ENCODE measurements around the gene ETV1. TPM values are rescaled to one million over a fixed set of nuclear protein-coding genes. Genes with fewer than 3 reads are reported as not detected.

Gene ETV1
- total RNA-seq, 1 donor from 2014 or later = not detected

DNA sequence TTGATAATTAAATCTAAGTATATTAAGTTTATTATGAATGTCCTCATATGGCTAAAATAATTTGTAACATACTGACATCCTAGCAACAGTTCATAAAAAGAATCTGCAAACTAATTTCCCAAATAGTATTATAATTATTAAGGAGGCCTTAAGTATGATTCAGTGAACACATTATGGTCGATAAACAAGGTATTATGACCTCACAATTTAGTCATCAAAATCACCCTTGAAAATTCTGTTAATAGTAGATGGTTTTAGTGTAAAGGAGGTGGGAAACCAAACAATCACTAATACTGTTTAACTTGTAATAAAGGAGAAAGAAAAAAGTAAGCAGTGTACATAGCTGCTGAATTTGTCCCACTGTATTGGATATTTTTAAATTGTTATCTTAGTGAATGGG is 2.1 kb downstream of the ETV1 start:
- intact Hi-C loops (cut with micrococcal nuclease) = no loop called here

DNA sequence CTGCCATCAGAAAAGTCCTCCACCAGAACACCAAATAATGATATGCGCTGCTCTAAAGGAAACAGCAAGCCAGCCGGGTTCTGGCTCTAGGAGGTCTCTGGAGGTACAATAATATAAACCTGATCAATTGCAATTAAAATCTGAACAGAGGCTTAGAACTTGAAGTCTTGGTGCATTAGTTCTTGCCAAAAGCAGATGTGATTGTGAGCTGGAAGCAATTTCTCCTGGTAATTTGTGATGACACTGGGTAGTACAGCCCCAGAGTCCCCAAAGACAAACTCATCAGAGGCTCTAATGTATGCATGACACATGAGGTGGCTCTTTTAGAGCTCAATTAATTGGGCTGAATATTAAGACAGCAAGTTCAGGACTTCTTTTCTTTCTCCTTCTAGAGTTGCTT is 3.3 kb downstream of the ETV1 start:
- intact Hi-C loops (cut with micrococcal nuclease) = no loop called here

DNA sequence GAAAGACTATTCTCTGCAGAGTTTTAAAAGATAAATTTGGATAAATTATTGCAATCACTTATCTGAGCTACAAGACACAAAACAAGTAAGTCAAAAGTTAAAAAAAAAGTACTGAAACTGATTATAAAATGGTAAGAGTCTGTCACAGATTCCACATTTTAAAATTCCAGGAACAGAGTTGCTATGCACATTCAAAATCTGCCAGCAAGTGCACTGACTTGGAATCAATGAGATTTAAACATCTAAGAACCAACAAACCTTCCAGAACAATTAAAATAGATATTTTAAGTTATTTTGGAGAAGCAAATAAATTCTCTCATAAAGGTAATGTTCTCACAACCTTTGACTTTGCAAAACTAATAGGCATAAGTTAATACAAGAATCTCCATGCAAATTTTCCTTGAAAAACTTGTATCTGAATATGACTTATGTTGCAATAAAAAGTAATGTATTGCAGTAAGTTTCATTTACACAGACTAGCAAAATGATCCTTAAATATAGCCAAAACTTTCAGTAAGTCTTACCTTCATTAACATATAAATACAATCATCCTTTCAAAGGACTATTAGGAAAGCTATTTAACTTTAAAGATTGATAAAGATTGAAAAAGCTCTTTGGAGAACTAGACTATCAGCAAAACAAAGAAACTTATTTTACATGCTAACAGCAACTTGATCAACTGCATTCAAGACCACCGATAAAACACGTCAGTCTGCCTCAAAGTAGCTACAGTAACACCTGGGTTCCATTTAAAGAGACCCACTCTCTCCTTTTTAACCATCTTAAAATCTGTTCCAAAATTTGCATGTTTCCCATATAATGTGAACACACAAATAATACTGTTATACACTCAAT is 4.4 kb downstream of the ETV1 start:
- intact Hi-C loops (cut with micrococcal nuclease) = no loop called here

DNA sequence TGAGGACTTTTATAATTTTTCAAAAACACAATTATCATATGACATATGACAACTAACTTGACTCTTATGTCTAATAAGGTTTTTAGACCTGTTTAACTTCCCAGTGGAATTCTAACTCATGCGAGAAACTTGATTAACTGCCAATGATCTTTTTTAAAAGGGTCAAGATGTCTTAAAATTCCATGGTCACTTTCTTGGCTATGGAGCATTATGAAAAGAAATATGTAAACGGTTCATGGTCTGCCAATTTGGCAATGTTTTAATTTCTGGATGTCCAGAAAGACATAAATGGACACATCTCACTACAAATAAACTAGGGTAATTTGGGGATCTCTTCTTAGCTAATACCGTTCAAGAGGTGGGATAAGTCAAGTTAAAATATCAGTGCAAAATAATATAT is 5.4 kb downstream of the ETV1 start:
- intact Hi-C loops (cut with micrococcal nuclease) = no loop called here

DNA sequence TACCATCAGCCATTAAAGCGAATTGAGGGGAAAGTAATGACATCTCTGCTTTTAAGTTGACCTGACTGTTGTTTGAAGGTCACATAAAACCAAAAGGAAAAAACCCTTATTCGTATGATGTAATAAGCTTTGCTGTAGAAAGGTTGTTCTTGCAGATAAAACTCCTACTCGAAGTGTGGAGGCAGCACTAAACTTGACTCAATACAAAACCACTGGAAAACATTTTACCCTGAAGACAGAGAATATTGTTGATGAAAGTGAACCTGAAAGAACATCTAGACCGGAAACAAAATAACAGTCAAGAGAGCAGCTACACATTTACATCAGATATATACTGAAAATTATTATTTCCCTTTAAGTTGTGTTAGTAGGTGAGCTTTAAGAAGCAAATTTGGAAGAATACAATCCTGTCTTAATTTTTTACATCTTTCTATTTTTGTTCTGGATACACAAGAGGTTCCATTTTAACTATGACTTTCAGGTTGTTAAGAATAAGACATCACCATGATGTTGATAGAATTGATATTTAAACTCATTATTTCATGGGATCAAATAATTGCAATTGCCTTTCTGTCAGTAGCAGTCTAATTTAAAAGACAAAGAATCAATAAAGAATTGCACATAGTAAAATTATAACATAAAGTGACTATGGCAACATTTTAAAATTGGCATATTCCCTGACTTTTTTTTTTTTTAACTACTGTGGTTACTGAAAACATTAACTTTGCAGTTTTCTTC is 6.4 kb downstream of the ETV1 start:
- intact Hi-C loops (cut with micrococcal nuclease) = no loop called here

DNA sequence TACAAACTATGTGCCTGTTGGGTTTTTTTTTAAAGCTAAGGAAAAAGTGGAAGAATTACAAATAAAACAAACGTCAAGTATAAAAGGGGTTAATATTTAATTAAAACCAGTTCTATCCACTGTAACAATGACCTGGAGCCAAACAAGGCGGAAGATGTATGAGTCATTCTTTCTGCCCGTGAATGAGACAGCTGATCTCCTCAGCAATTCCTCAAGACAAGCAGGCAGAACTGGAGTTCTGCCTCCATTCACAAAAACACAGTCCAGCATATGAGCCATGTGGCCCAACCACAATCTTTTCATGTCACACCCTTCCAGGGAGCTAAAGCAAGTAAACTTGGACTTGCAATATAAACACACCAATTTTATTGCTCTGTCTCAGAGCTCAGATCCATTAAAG is 8.4 kb downstream of the ETV1 start:
- intact Hi-C loops (cut with micrococcal nuclease) = no loop called here

DNA sequence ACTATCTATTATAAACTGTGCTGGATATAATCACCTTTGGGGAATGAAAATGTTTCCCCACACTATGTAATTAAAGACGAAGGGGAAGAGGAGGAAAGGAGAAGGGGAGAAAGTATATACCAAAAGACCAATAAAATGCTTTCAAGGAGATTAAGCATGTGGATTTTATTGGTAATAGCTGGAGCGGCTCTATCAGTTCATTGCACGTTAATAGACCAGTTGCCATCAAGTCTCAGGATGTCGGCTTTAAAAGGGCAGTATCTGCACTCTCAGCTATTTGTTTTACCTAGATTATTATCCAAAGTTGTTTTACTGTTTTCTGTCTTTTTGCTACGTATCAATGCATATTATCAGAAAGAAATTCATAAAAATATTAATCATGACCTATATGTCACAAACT is 9.0 kb downstream of the ETV1 start:
- intact Hi-C loops (cut with micrococcal nuclease) = no loop called here

DNA sequence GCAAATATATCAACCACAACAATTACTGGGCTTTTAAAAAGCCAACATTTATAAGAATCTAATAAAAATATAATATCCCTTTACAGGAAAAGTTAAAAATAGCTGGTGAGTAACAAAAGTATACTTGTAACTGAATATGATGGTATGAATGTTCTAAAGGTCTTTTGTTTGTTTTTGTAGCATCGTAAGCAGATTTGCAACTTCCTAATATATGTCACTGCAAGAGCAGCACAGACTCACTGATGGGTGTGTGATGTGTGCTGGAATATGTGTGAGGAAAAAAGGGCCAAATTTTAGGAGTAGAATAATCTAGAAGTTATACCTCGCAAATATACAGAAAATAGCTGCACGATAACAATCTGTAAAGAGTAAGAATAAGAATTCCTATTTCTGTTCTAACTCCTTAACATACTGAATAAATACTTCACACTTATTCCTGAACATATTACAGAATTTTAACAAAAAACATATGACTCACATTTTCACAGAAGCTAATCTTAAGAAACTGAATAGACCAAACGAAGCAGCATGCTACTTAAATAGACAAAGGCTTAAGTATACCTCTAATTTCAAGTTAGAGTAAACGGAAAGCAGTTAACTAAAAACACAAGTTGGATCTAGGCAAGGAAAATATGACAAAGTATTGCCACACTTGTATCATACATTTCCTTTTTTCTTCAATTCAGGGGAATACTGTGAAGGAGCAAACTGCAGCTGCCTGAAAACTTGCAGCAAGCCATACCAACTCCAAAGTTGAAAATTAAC is 9.6 kb downstream of the ETV1 start:
- intact Hi-C loops (cut with micrococcal nuclease) = no loop called here

DNA sequence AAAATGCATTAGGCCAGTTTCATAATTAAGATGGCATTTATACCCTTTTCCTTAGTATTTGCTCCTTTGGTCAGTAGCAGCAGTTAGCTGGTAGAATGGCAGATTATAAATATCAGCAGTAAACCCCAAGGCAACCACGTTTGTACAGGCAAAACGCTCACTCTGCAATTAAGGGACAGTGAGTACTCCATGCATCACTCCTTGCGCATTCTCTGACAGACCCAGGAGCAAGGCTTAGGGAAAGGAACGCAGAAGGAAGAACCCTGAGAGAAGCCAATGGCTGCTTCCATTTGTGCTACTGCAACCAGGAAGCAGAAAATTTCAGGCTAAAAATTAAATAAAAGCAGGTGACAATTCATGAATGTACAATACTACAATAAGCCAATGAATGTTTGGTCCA is 12.9 kb downstream of the ETV1 start:
- intact Hi-C loops (cut with micrococcal nuclease) = no loop called here

DNA sequence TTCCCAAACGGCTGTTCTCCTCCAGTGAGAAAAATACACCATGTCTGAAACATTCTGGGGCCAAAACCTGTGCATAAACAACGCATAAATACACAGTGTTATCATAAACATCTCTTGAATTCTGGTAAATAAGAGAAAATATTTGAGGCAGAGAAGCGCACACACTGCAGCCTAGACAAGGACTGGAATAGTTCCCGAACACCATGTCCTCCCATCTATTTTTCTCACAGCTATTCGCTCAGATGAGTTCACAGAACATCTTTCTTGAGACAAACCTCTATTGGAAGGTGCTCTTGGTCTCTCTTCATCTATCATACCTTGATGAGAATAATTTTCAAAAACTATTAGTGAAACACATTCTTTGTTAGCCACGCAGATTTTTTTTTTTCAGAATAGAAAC is 24.4 kb downstream of the ETV1 start:
- intact Hi-C loops (cut with micrococcal nuclease) = no loop called here

DNA sequence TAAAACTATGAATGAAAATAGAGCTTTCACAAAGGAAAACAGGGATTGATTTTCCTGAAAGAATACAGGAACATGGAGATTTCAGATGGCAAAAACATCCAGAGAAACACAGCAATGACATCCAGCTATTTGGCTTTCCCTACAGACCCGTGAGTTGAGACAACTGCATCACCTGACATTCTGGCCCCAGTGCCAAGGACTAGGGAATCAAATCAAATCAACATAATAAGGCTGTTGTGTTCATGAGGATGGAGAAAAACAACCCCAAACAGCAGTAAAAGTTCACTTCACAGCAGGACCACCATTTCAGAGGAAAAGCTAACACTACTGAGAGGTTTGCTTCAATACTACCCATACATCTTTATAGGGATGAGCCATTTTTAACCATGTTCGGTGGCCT is 25.5 kb downstream of the ETV1 start:
- intact Hi-C loops (cut with micrococcal nuclease) = no loop called here

DNA sequence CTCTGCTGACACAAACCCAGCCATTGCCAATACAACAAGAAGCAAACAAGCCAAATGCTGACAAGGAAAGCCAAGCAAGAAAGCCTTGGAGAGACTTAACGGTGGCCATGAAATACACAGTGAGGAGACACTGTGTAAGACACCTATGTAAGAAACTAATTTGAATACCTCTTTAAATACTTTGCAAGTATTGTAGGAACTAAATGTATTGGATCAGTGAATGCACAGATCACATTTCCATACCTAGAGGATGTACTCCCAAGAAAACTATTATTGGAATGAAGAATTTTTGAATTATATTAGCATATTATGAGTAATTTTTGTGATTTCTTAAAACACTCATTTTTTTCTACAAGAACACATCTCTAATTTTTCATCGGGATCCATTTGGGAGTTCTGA is 34.0 kb downstream of the ETV1 start:
- intact Hi-C loops (cut with micrococcal nuclease) = no loop called here

DNA sequence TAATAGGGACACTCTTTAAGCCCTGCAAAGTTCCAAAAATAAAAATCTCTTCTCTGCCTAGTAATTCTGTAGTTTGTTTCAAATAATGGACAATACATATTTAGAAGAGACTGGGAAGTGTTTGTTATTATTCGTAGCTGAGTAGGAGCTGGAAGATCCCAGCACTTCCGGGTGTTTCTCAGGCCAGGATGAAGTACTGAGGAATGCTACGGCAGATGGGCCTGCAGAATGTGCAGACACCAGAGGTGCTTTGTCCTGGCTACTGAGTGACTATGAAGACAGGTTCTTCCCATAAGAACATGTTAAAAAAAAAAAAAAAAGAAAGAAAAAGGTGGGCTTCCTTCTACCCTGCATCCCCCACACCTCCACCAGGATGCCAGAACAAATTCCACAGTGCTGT is 36.1 kb downstream of the ETV1 start:
- intact Hi-C loops (cut with micrococcal nuclease) = no loop called here

DNA sequence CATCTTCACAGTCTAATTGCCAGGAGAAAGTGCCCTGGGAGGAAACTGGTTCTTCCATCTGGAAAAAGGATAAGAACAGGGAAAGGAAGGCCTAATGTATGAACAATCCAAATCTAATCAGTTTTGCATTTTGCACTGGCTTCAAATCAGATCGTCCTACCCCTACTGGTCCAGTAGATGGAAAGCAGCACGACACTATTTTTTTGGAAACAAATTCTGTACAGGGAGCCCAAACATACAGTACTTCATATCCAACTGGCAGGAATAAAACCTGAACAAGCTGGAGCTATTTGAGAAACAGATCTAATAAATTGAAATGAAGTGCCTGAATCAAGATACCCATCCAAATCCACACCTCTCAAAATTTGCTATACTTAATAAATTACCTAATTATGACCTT is 36.5 kb downstream of the ETV1 start:
- intact Hi-C loops (cut with micrococcal nuclease) = no loop called here

DNA sequence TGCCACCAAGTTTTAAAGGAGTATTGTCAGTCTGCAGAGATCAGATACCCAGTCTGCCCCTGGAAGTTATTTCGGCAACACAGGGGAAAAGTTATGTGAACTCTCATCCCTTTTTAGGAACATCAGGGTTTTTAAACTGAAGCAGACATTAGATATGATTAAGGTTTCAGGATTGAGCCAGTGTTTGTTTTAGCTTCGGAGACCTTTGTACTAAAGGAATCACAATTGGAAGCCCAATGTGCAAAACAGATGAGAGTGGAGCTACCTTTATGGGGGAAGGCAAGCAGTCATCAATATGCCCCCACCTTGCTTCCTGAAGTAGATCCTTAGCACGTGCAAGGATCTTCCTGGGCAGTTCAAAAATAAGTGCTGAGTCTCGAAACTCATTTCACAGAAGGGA is 39.5 kb downstream of the ETV1 start:
- intact Hi-C loops (cut with micrococcal nuclease) = no loop called here

DNA sequence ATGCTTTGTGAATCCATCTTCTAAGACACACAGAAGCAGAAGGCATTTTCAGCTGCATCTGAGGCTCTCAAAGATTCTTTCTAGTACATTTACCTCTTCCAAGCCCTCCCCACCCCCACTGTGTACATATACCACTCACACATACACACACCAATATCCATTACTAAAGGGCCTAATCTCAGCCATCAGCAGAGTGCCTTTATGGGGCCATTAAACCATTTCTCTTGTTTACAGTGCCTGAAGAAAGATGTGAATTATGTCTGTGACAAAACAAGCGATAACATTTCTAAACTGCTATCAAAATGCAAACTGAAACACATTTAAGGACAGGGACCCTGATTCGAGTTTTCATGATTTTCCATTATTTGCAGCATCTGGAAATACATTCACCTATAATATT is 40.0 kb downstream of the ETV1 start:
- intact Hi-C loops (cut with micrococcal nuclease) = no loop called here

DNA sequence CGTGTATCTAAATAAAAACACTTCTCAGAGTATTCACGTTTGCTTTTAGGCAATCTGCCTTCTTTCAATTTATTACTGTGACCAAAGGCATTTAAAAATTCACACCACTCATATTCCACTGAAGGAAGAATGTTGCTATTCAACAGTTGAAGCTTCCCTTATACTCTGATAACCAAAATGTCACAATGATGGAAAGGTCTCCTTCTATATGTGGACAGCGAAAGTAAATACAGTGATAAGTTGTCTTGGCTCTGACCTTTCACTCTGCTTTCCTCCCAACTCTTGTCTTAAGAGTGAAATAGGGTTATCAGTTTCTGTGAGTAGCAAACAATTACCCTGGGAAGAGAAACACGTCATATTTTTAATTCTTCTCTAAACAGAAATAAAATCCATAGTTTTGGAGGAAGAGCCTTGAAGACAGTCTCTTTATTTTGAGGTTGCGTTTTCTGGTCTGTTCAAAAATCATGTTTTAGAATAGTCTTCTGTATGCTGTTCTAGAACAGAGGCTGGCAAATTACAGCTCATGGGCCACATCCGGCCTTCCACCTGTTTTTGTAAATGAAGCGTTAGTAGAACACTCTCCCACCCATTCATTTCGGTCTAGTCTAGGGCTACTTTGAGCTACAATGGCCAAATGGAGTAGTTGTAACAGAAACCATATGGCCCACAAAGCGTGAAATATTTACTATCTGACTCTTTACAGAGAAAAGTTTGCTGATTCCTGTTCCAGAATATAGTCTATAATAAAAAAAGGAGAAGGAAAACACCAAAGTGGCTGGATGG is 41.3 kb downstream of the ETV1 start:
- intact Hi-C loops (cut with micrococcal nuclease) = no loop called here

DNA sequence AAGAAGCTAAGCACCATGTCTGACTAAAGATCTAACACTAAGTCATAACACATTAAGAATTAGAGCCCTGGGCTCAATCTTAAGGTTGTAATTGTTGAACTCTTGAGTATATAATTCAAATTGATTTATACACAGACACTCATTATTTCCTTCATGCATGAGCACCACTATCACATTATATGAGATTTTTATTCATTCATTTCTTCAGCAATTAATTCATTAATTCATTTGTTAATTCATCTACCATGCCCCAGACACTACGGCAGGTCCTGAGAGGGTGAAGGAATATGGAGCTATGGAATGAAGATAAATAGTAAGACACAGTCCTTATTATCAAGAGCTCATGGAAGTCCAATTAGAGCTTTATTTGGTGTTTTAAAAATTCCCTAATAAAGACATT is 41.9 kb downstream of the ETV1 start:
- intact Hi-C loops (cut with micrococcal nuclease) = no loop called here

DNA sequence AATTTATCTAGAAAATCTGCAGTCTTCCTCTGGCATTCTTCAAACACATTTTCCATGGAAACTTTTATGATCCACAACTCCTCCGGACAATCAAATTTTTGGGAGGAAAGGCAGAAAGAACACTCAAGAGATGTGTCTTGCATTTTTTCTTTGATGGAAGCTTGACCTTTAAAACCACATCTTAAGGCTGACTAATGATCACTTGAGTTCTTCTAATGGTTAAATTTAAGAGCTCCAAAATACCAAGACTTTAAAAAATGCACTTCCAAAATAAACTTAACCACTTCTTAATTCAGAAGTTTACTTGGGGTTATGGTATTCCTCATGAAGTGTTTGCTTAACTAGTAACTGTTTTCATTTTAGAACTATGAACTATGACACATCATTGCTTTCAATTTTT is 43.3 kb downstream of the ETV1 start:
- intact Hi-C loops (cut with micrococcal nuclease) = no loop called here

DNA sequence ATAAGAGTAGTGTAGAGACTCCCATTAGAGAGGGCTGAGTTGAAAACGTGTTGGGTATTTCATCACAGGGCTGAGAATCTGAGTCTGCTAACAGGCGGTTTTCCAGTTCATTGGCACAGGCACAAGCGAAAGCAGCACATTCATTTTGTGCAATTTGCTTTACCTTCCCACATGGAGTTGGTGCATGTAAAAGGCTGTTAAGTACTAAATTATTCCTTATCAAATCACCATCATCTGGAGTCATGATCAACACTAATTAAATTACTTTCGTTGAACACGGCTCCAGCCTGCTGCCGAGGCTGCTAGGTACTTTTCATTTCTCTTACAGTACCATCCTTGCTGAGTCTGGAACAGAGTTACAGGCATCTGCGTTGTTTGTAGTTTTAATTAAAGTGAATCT is 43.8 kb downstream of the ETV1 start:
- intact Hi-C loops (cut with micrococcal nuclease) = no loop called here

DNA sequence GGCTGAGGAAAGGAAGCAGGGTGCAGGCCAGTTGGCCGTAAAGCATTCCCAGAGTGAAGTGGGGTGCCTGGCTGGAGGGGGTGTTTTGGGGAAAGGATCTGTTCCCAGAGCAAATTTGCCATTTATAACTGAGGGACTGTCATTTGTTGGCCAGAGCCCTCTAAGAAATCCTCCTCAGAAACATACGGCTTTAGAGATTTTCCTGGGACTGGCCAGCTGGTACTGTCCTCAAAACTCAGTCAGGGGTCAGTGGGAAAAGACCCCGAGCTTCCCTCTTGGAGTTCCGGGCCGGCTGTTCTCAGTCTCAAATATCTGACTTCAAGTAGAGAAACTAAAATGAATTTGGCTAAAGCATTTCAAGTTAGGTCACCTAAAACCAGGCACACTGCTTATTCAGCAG is 55.9 kb downstream of the ETV1 start:
- intact Hi-C loops (cut with micrococcal nuclease) = no loop called here

All from T-helper 1 cell treated with Interleukin-12 subunit alpha and Interleukin-12 subunit beta and Interleukin-4 antibody, amounts not matched to agents 30 ng/mL and 1 ng/mL, for 36 hours (primary cell).